Endodermal cell (in vitro differentiated cells): ENCODE measurements around the gene PTGIR. TPM values are rescaled to one million over a fixed set of nuclear protein-coding genes. Genes with fewer than 3 reads are reported as not detected.

Experiments
- DNase-seq: peaks from one replicate; pipeline ENCODE4 v3.0.0-alpha.2; 2017
- H3K27ac ChIP-seq: 2 replicates; pipeline ENCODE4 v1.5.1; 2013; ENCODE audit warnings: mild to moderate bottlenecking, low read depth, low read length, moderate library complexity
- H3K27me3 ChIP-seq: 2 replicates; pipeline ENCODE4 v1.6.1; 2013; ENCODE audit warnings: mild to moderate bottlenecking, low read length, moderate library complexity; ENCODE audit not compliant: insufficient read depth, control insufficient read depth, poor library complexity, severe bottlenecking
- H3K36me3 ChIP-seq: 2 replicates; pipeline ENCODE4 v1.7.0; 2013; ENCODE audit warnings: mild to moderate bottlenecking, low read length, moderate library complexity; ENCODE audit not compliant: control insufficient read depth, insufficient read depth
- H3K4me1 ChIP-seq: one replicate; pipeline ENCODE4 v1.7.0; 2013; ENCODE audit warnings: low read length; ENCODE audit not compliant: control insufficient read depth, insufficient read depth
- H3K4me3 ChIP-seq: 2 replicates; pipeline ENCODE4 v1.5.1; 2013; ENCODE audit warnings: mild to moderate bottlenecking, low read length, moderate library complexity
- H3K9ac ChIP-seq: 2 replicates; pipeline ENCODE4 v1.6.1; 2013; ENCODE audit warnings: mild to moderate bottlenecking, low read length, moderate library complexity; ENCODE audit not compliant: poor library complexity, severe bottlenecking; ENCODE audit errors: extremely low read depth
- H3K9me3 ChIP-seq: 2 replicates; pipeline ENCODE4 v1.6.1; 2013; ENCODE audit warnings: mild to moderate bottlenecking, low read length, moderate library complexity; ENCODE audit not compliant: control insufficient read depth
- H3K27ac Mint-ChIP-seq: 2 replicates; pipeline ENCODE4 v1.8.0; 2020; ENCODE audit warnings: mixed read lengths
- H3K27me3 Mint-ChIP-seq: 2 replicates; pipeline ENCODE4 v1.8.0; 2021; ENCODE audit warnings: mild to moderate bottlenecking, mixed read lengths; ENCODE audit not compliant: insufficient read depth
- H3K36me3 Mint-ChIP-seq: 2 replicates; pipeline ENCODE4 v1.8.0; 2020; ENCODE audit warnings: low read depth, mixed read lengths
- H3K4me1 Mint-ChIP-seq: 2 replicates; pipeline ENCODE4 v1.8.0; 2020; ENCODE audit warnings: mixed read lengths
- H3K4me3 Mint-ChIP-seq: 2 replicates; pipeline ENCODE4 v1.8.0; 2020; ENCODE audit warnings: mild to moderate bottlenecking, moderate library complexity, mixed read lengths
- H3K9me3 Mint-ChIP-seq: 2 replicates; pipeline ENCODE4 v1.8.0; 2020; ENCODE audit warnings: mild to moderate bottlenecking, mixed read lengths
- CTCF ChIP-seq: fragments of 200-600 bp; sonication (generic); conservative IDR thresholded peaks from 2 replicates; pipeline ENCODE4 v1.5.0; 2021; ENCODE audit warnings: antibody characterized with exemption, mild to moderate bottlenecking
- WGBS, 2 experiments: methylation state at CpG; one replicate each; pipeline versions ENCODE4 v1.1.5 to v1.1.7; 2013; ENCODE audit warnings: missing lambda C conversion rate in 2 of 2, mixed read lengths in 1 of 2; ENCODE audit not compliant: insufficient coverage in 1 of 2, insufficient read length in 1 of 2; 5-methylcytosine and 5-hydroxymethylcytosine counted together
- total RNA-seq, 2 donors: library from RNA; stranded (reverse); fragmentation: NEBNext Ultra II Directional in 1 of 2; extraction: Animal tissue kit (Norgen Biotek cat#: 25700) in 1 of 2; gene quantifications; 2 replicates in 1 of 2; 3 replicates in 1 of 2; pipeline ENCODE4 v1.2.1, GENCODE V29; 2021

Gene PTGIR
- total RNA-seq, 2 donors from 2014 or later: not detected

GRCh38 chr19:46600384-46601317 is 24.2 kb downstream of the PTGIR start:
- Histone ChIP-seq H3K4me3 (peak overlapping the region; percentile 99), H3K9me3 (peaks cover 27% of the 10 kb centered on the region), H3K9ac (peak overlapping the region; percentile 99), H3K36me3 (peaks cover 15% of the 10 kb centered on the region), H3K4me1 (peaks cover 12% of the 10 kb centered on the region), H3K27ac (peak overlapping the region; percentile 100), H3K27me3 (no peaks in the 10 kb centered on the region)
- H3K27me3 Mint-ChIP-seq: peaks cover 2% of the 10 kb centered on the region
- H3K4me3 Mint-ChIP-seq: peak overlapping the region; percentile 93
- DNase-seq: peak; percentile 99
- no peak for TF ChIP-seq CTCF
- H3K4me1 Mint-ChIP-seq: peaks cover 19% of the 10 kb centered on the region
- H3K36me3 Mint-ChIP-seq: peaks cover 5% of the 10 kb centered on the region
- peak overlapping the region; percentile 100 for H3K27ac Mint-ChIP-seq
- WGBS, 2 experiments: 1 to 3% methylated on average over 52 to 85 of the region's 93 CpGs
- peaks cover 11% of the 10 kb centered on the region for H3K9me3 Mint-ChIP-seq

GRCh38 chr19:46599716-46600373 is 25.0 kb downstream of the PTGIR start:
- H3K27ac ChIP-seq: no peak overlapping the region
- peaks cover 12% of the 10 kb centered on the region for H3K4me1 ChIP-seq
- peaks cover 27% of the 10 kb centered on the region for H3K9me3 ChIP-seq
- Mint-ChIP-seq H3K9me3 (peaks cover 11% of the 10 kb centered on the region), H3K27ac (peak overlapping the region; percentile 100), H3K4me1 (peaks cover 16% of the 10 kb centered on the region), H3K36me3 (peaks cover under 1% of the 10 kb centered on the region), H3K27me3 (peaks cover 2% of the 10 kb centered on the region), H3K4me3 (peak overlapping the region; percentile 93)
- peaks cover 7% of the 10 kb centered on the region for H3K36me3 ChIP-seq
- peak; percentile 44 for DNase-seq
- TF ChIP-seq CTCF: no peak
- 61 to 71% methylated on average over 2 to 6 of the region's 9 CpGs for WGBS, 2 experiments
- no peaks in the 10 kb centered on the region for H3K27me3 ChIP-seq
- peak overlapping the region; percentile 83 for H3K4me3 ChIP-seq
- H3K9ac ChIP-seq: peak overlapping the region; percentile 99

DNA sequence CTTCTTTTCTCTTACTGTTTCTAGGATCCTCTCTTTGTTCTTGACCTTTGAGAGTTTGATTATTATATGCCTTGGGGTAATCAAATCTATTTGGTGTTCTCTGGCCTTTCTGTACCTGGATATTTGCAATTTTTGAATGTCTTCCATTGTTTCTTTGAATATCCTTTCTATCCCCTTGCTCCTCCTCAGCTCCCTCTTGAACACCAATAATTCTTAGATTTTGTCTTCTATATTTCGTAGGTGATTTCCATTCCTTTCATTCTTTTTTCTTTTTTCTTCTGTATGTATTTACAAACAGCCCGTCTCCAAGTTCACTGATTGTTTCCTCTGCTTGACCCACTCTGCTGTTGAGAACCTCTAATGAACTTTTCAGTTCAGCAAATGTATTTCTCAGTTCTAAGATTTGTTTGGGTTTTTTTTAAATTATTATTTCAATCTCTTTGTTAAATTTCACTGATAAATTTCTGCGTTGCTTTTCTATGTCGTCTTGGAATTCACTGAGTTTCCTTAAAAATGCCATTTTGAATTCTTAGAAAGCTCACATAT is 26.4 kb downstream of the PTGIR start:
- Histone ChIP-seq H3K9me3 (peaks cover 27% of the 10 kb centered on the region), H3K4me1 (peaks cover 5% of the 10 kb centered on the region), H3K27me3 (no peaks in the 10 kb centered on the region), H3K9ac (no peak overlapping the region), H3K4me3 (no peak overlapping the region), H3K27ac (no peak overlapping the region), H3K36me3 (no peaks in the 10 kb centered on the region)
- no peak for TF ChIP-seq CTCF
- WGBS, 2 experiments: 94 to 100% methylated on average over 4 of the region's 4 CpGs
- H3K4me3 Mint-ChIP-seq: no peak overlapping the region
- no peak for DNase-seq
- peaks cover 11% of the 10 kb centered on the region for H3K9me3 Mint-ChIP-seq
- H3K27me3 Mint-ChIP-seq: peaks cover 2% of the 10 kb centered on the region
- peaks cover 8% of the 10 kb centered on the region for H3K4me1 Mint-ChIP-seq
- no peaks in the 10 kb centered on the region for H3K36me3 Mint-ChIP-seq
- no peak overlapping the region for H3K27ac Mint-ChIP-seq
